BE2C (cell line): Measurements from ENCODE around the gene GPR39.

ENCODE experiments used
- DNase-seq: peaks from one replicate; pipeline ENCODE4 v3.0.0-alpha.2; 2020
- H3K27me3 ChIP-seq: fragments of 250-450 bp; sonication (Bioruptor Pico); 2 replicates; pipeline ENCODE4 v1.5.1; 2020; ENCODE audit warnings: mild to moderate bottlenecking
- H3K36me3 ChIP-seq: fragments of 250-450 bp; sonication (Bioruptor Pico); 2 replicates; pipeline ENCODE4 v1.5.1; 2020; ENCODE audit warnings: mild to moderate bottlenecking
- H3K4me1 ChIP-seq: fragments of 250-450 bp; sonication (Bioruptor Pico); 2 replicates; pipeline ENCODE4 v1.5.1; 2020
- H3K4me3 ChIP-seq: 2 replicates; pipeline ENCODE4 v1.5.1; 2011; ENCODE audit warnings: low read depth, low read length
- H3K9me3 ChIP-seq: fragments of 250-450 bp; sonication (Bioruptor Pico); 2 replicates; pipeline ENCODE4 v1.5.1; 2020
- CTCF ChIP-seq: IDR thresholded peaks from 2 replicates; pipeline ENCODE4 v1.5.1; 2012; ENCODE audit warnings: mild to moderate bottlenecking, low read depth, low read length

GPR39 gene

GRCh38 chr2:132422736-132423135 lies 6.1 kb downstream of the GPR39 start:
- no peak for DNase-seq
- H3K4me3 ChIP-seq = no peak overlapping the region
- no peaks in the 10 kb centered on the region for H3K9me3 ChIP-seq
- TF ChIP-seq CTCF = no peak
- no peaks in the 10 kb centered on the region for H3K36me3 ChIP-seq
- no peaks in the 10 kb centered on the region for H3K4me1 ChIP-seq
- no peaks in the 10 kb centered on the region for H3K27me3 ChIP-seq

GRCh38 chr2:132424526-132425121 lies 8.0 kb downstream of the GPR39 start:
- no peaks in the 10 kb centered on the region for H3K27me3 ChIP-seq
- no peak overlapping the region for H3K4me3 ChIP-seq
- H3K9me3 ChIP-seq = no peaks in the 10 kb centered on the region
- no peak for DNase-seq
- no peaks in the 10 kb centered on the region for H3K36me3 ChIP-seq
- H3K4me1 ChIP-seq = no peaks in the 10 kb centered on the region
- no peak for TF ChIP-seq CTCF

DNA sequence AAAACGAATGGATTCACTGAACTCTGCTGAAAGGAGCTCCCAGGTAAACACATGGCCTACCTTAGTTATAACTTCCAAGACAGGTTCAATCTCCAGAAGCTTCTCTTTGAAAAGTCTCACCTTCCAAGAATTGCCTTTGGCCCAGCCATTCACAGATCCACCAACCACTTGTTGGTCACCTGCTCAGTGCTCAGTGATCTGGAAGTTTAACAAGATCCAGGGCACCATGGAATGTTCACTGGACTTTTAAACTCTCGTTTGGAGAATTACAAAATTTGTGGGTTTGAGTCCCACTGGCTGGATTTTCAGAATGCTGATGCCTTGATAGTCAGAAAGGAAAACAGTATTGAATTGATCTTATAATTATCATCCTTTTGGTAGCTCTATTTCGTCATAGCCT lies 9.4 kb downstream of the GPR39 start:
- no peak for TF ChIP-seq CTCF
- DNase-seq = no peak
- Histone ChIP-seq H3K27me3 (no peaks in the 10 kb centered on the region), H3K36me3 (no peaks in the 10 kb centered on the region), H3K4me1 (no peaks in the 10 kb centered on the region), H3K4me3 (no peak overlapping the region), H3K9me3 (no peaks in the 10 kb centered on the region)

DNA sequence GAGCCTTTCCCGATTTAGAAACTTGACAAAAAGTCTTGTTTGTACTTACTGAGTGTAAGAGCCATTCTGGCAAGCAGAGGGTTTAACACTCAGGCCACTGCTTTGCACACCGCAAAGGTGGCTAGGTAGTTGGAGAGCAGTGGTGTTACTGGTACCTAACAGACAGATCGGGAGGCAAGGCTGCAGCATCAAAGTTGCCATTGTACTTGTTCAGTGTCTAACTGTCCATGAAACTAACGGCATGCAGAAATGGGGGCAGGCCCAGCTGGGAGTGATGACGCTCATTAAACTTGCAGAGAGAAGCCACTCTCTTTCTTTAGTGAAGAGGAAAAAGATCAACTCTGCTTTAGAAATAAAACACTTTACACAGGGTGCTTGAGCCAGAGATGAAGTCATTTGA lies 10.1 kb downstream of the GPR39 start:
- no peaks in the 10 kb centered on the region for H3K27me3 ChIP-seq
- no peak for DNase-seq
- no peak overlapping the region for H3K4me3 ChIP-seq
- no peak for TF ChIP-seq CTCF
- H3K36me3 ChIP-seq = no peaks in the 10 kb centered on the region
- no peaks in the 10 kb centered on the region for H3K4me1 ChIP-seq
- no peaks in the 10 kb centered on the region for H3K9me3 ChIP-seq

GRCh38 chr2:132429351-132429750 lies 12.7 kb downstream of the GPR39 start:
- no peaks in the 10 kb centered on the region for H3K4me1 ChIP-seq
- no peak for TF ChIP-seq CTCF
- no peak for DNase-seq

GRCh38 chr2:132429941-132430573 lies 13.5 kb downstream of the GPR39 start:
- no peaks in the 10 kb centered on the region for H3K4me1 ChIP-seq
- no peaks in the 10 kb centered on the region for H3K36me3 ChIP-seq
- no peaks in the 10 kb centered on the region for H3K27me3 ChIP-seq
- no peak for TF ChIP-seq CTCF
- DNase-seq = no peak
- H3K4me3 ChIP-seq = no peak overlapping the region
- H3K9me3 ChIP-seq = no peaks in the 10 kb centered on the region

More at GRCh38 chr2:132429351-132429750, 12.7 kb downstream of the GPR39 start:
- Histone ChIP-seq H3K4me3 (no peak overlapping the region), H3K27me3 (no peaks in the 10 kb centered on the region), H3K36me3 (no peaks in the 10 kb centered on the region), H3K9me3 (no peaks in the 10 kb centered on the region)
